GM12878 (cell line): ENCODE results near the gene SPCS1. TPM values are rescaled to one million over a fixed set of nuclear protein-coding genes. Genes with fewer than 3 reads are reported as not detected.

Source experiments
- BHLHE40 ChIP-seq, 2 experiments: fragments of 450-650 bp in 1 of 2; IDR thresholded peaks; 2 replicates each; pipeline ENCODE4 v1.6.1; 2011 to 2017; ENCODE audit warnings: low read depth in 2 of 2, borderline replicate concordance in 1 of 2, improper control_type of control experiment in 1 of 2, low read length in 1 of 2, mild to moderate bottlenecking in 1 of 2
- CUX1 ChIP-seq: IDR thresholded peaks from 2 replicates; pipeline ENCODE4 v1.6.1; 2012; ENCODE audit warnings: improper control_type of control experiment, low read depth, low read length; ENCODE audit not compliant: insufficient replicate concordance
- E2F8 ChIP-seq: fragments of 450-650 bp; IDR thresholded peaks from 2 replicates; pipeline ENCODE4 v1.6.1; 2018; ENCODE audit warnings: mild to moderate bottlenecking, low read depth, moderate library complexity; ENCODE audit not compliant: partially characterized antibody
- PAX8 ChIP-seq: fragments of 450-650 bp; IDR thresholded peaks from 2 replicates; pipeline ENCODE4 v1.6.1; 2017; ENCODE audit warnings: mild to moderate bottlenecking, moderate library complexity
- RB1 ChIP-seq: fragments of 450-650 bp; formaldehyde crosslinking; IDR thresholded peaks from 2 replicates; pipeline ENCODE4 v1.6.1; 2017; ENCODE audit warnings: mild to moderate bottlenecking, borderline replicate concordance
- RBBP5 ChIP-seq: fragments of 200-600 bp; sonication (generic); conservative IDR thresholded peaks from 2 replicates; pipeline ENCODE4 v1.6.1; 2016
- SIX5 ChIP-seq: IDR thresholded peaks from 2 replicates; pipeline ENCODE4 v1.6.1; 2011; ENCODE audit warnings: mild to moderate bottlenecking, low read depth, low read length, moderate library complexity; ENCODE audit not compliant: severe bottlenecking
- WRNIP1 ChIP-seq: IDR thresholded peaks from 2 replicates; pipeline ENCODE4 v1.6.1; 2011; ENCODE audit warnings: low read depth, low read length, improper control_type of control experiment, borderline replicate concordance
- ZBTB11 ChIP-seq: fragments of 450-650 bp; formaldehyde crosslinking; IDR thresholded peaks from 2 replicates; pipeline ENCODE4 v1.5.0; 2022; ENCODE audit warnings: mild to moderate bottlenecking, missing genetic modification characterization
- polyA plus RNA-seq, 11 experiments: library from polyadenylated mRNA; depleted of rRNA in 4 of 11; unstranded in 6 of 11; stranded (reverse) in 5 of 11; fragments of >200 nt; fragmentation: Nextera tagmentation in 4 of 11; fragmentation: Illumina TruSeq in 1 of 11; extraction: Ambion mirVana in 4 of 11; extraction: Trizol in 1 of 11; gene quantifications; 1 replicate in 1 of 11; 2 replicates in 10 of 11; pipeline versions ENCODE4 v1.2.1 to v1.2.3, GENCODE V29; 2011 to 2016; ENCODE audit warnings: inconsistent platforms in 2 of 11, missing spikeins in 2 of 11, low read depth in 1 of 11
- total RNA-seq, 4 experiments: library from RNA; depleted of rRNA in 3 of 4; stranded (reverse); fragments of >200 nt in 3 of 4; fragmentation: Illumina TruSeq in 1 of 4; extraction: Trizol in 1 of 4; gene quantifications; 2 replicates each; pipeline versions ENCODE4 v1.2.1 to v1.2.3, GENCODE V29; 2013 to 2021

Gene SPCS1
- total and polyA plus RNA-seq, 10 of the 15 experiments (the other 5 are each of a cell fraction or from before 2014, with no cell fraction given), result 107 to 994 (median 233) TPM

- TF ChIP-seq CUX1 (no peak), WRNIP1 (no peak), BHLHE40 (IDR thresholded peaks at IDR 0.05; ENCODE audit: borderline replicate concordance in 1 of 2, low read depth in 2 of 2, low read length in 1 of 2) (no peak), RB1 (no peak), RBBP5 (no peak), SIX5 (no peak), PAX8 (no peak), ZBTB11 (CRISPR knock-in tag) (no peak), E2F8 (no peak)
Observed at GRCh38 chr3:52730681-52731080, 24.8 kb downstream of the SPCS1 start (continued).
